ENCODE measurements around the gene SELENOI.
"Not testable (repeated sequence)": the region's sequence is repeated elsewhere in the genome, so short reads cannot be mapped to it uniquely, and the experiment has no call there.

The SELENOI gene

DNA sequence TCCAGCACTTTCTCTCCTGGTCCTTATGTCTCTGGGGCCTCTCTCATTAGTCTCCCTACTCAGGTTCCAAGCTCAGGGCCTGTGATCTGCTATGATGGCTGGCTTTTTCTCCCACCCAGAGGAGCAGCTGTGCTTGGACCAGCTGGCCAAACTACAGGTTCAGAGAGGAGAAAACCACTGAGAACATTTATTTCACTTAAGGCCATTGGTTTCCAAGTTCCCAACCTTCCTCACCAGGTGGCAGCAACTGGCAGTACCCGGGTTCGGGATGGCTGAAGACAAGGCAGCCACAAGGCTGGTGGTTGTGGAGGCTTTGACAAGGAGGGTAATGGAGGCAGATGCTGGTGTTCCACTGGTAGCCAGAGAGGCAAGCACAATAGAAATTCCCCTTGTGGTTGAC lies 29.9 kb upstream of the SELENOI start:
- DNase-seq (ENCODE audit: low read depth in 2 of 2), result no peak
- TF ChIP-seq, protein P1, sequence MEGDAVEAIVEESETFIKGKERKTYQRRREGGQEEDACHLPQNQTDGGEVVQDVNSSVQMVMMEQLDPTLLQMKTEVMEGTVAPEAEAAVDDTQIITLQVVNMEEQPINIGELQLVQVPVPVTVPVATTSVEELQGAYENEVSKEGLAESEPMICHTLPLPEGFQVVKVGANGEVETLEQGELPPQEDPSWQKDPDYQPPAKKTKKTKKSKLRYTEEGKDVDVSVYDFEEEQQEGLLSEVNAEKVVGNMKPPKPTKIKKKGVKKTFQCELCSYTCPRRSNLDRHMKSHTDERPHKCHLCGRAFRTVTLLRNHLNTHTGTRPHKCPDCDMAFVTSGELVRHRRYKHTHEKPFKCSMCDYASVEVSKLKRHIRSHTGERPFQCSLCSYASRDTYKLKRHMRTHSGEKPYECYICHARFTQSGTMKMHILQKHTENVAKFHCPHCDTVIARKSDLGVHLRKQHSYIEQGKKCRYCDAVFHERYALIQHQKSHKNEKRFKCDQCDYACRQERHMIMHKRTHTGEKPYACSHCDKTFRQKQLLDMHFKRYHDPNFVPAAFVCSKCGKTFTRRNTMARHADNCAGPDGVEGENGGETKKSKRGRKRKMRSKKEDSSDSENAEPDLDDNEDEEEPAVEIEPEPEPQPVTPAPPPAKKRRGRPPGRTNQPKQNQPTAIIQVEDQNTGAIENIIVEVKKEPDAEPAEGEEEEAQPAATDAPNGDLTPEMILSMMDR (IDR thresholded peaks at IDR 0.05; ENCODE audit: low read depth, low read length), result peak; percentile 23
- no peak overlapping the region for H3K4me3 ChIP-seq (replicated peaks in 1 of 2; ENCODE audit: low read depth in 2 of 2, low read length in 2 of 2)

DNA sequence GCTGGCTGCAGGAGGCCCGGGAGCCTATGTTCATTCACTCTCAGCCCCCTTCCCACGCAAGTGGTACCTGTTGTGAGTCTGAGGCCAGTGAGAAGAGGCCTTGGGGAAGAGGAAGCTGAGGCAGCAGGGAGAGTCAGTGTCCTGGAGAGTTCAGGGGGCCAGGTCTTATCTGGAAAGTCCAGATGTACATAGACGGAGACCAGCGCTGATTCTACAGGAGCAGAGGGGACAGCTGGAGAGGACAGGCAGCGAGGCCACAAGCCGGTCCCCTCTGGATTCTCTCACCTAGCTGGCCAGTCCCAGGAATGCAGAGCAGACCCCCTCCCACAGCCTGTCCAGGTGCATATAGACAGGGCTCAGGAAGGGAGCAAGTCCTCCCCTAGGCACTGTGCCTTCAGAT lies 29.1 kb upstream of the SELENOI start:
- TF ChIP-seq, protein P1 (IDR thresholded peaks at IDR 0.05; ENCODE audit: low read depth, low read length), result no peak
- no peak overlapping the region for H3K4me3 ChIP-seq (replicated peaks in 1 of 2; ENCODE audit: low read depth in 2 of 2, low read length in 2 of 2)
- no peak for DNase-seq (ENCODE audit: low read depth in 2 of 2)

DNA sequence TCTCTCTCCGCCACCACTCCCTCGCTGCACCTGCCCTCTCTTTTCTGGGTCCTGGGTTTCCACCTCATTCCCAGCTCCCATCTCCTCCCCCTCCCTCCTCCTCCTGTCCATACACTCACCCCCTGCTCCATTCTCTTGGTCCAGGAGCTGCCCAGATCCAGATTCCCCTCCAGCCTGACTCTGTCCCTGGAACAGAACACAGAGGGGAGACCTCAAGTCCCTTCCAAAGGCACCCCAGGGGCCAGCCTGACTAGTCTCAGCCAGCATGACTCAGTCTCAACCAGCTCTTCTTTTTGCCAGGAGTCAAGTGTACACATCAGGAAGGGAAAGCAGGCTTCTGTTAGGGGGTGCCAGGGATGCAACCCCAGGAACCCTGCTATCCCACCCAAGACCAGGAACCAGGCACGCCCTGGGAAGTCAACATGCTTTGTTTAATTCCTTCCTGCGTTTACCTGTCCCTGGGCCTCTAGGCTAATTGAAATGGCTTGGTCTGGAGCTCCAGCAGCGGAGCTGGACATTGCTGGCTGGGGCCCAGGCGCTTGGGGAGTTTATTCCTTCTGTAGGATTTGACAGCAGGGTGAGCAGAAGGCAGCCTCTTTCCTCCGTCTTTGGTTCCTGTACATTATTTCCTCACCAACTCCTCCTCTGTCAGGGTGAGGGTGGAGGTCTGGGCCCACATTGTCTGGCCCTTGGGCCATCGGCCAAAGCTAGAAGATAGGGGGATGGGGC lies 28.4 kb upstream of the SELENOI start:
- TF ChIP-seq, protein P1 (IDR thresholded peaks at IDR 0.05; ENCODE audit: low read depth, low read length), result no peak
- H3K4me3 ChIP-seq (replicated peaks in 1 of 2; ENCODE audit: low read depth in 2 of 2, low read length in 2 of 2), result no peak overlapping the region
- no peak for DNase-seq (ENCODE audit: low read depth in 2 of 2)

DNA sequence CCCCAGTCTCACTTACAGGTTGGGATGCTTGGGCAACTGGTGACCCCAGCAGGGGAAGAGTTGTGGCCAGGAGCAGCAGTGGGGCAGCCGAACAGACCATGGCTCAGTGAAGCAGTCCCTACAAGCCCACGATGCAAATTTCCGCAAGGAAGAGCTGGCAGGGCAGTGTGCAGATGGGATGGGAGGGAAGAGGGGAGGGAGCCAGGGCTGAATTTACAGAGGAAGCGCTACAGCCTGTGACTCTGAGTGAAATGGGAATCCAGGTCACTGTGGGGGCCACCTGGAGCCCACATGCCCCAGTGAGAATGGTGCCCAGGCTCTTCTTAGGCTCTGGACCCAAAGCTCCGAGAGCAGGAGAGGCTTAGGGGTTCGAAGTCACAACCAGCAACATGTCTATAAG lies 27.0 kb upstream of the SELENOI start:
- TF ChIP-seq, protein P1 (IDR thresholded peaks at IDR 0.05; ENCODE audit: low read depth, low read length), result no peak
- DNase-seq (ENCODE audit: low read depth in 2 of 2), result no peak
- no peak overlapping the region for H3K4me3 ChIP-seq (replicated peaks in 1 of 2; ENCODE audit: low read depth in 2 of 2, low read length in 2 of 2)

DNA sequence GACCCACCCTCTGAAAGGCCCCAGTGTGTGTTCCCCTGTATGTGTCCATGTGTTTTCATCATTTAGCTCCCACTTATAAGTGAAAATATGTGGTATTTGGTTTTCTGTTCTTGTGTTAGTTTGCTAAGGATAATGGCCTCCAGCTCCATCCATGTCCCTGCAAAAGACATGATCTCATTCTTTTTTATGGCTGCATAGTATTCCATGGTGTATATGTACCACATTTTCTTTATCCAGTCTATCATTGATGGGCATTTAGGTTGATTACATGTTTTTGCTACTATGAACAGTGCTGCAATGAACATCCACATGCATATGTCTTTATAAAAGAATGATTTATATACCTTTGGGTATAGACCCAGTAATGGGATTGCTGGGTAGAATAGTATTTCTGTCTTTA lies 21.5 kb upstream of the SELENOI start:
- H3K4me3 ChIP-seq (replicated peaks in 1 of 2; ENCODE audit: low read depth in 2 of 2, low read length in 2 of 2); DNase-seq (ENCODE audit: low read depth in 2 of 2): not testable (repeated sequence)

DNA sequence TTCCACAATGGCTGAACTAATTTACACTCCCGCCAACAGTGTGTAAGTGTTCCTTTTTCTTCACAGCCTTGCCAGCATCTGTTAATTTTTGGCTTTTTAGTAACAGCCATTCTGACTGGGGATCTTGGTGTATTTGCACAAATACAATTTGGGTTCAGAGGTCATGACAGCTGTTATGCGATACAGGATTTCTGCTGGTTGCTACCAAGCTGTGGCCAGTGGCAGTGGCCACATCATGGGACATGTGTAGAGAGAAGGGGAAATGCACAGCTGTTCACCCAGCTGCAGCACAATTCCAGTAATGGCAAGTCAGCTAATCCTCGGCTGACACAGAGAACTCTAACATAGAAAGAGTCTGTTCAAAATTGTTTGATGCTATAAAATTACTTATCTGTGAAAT lies 21.0 kb upstream of the SELENOI start:
- DNase-seq (ENCODE audit: low read depth in 2 of 2), result no peak
- no peak overlapping the region for H3K4me3 ChIP-seq (replicated peaks in 1 of 2; ENCODE audit: low read depth in 2 of 2, low read length in 2 of 2)
- TF ChIP-seq, protein P1 (IDR thresholded peaks at IDR 0.05; ENCODE audit: low read depth, low read length), result no peak

DNA sequence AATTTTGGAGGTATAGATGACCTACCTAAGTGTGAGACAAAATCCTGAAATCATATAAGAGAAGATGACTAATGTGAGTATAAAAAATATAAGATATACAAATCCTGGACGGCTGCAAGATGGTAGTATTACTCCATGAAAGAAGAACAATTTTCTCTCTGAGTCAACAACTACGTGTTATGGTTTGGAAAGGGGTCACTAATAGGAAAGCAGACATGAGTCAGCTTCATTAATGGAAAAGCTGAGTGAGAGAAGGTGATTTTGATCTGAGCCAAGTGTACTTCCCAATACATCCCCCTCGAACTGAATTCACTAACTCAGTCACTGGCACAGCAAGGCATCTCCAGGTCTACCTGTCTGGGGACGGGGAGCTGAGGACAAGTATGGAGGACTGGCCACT lies 20.1 kb upstream of the SELENOI start:
- DNase-seq (ENCODE audit: low read depth in 2 of 2), result peak; percentile 27 to 66
- TF ChIP-seq, protein P1 (IDR thresholded peaks at IDR 0.05; ENCODE audit: low read depth, low read length), result no peak
- H3K4me3 ChIP-seq (replicated peaks in 1 of 2; ENCODE audit: low read depth in 2 of 2, low read length in 2 of 2), result no peak overlapping the region

Measured in cardiac fibroblast (primary cell).